Mesenchymal stem cell (in vitro differentiated cells and primary cell): ENCODE measurements around the gene TUBGCP5.
"Not testable (repeated sequence)": the region's sequence is repeated elsewhere in the genome, so short reads cannot be mapped to it uniquely, and the experiment has no call there.

Source experiments
- DNase-seq: peaks from one replicate; pipeline ENCODE4 v3.0.0-alpha.2; 2013
- H2AFZ ChIP-seq: one replicate; pipeline ENCODE4 v1.6.1; 2013; ENCODE audit warnings: low read depth, mild to moderate bottlenecking, control low read depth, inconsistent platforms, low read length, moderate library complexity
- H2AK5ac ChIP-seq: 2 replicates; pipeline ENCODE4 v1.6.1; 2013; ENCODE audit warnings: low read length, moderate library complexity, mild to moderate bottlenecking, inconsistent platforms; ENCODE audit not compliant: severe bottlenecking
- H2BK120ac ChIP-seq: one replicate; pipeline ENCODE4 v1.6.1; 2013; ENCODE audit warnings: low read depth, mild to moderate bottlenecking, inconsistent platforms, low read length, moderate library complexity
- H2BK12ac ChIP-seq, 2 experiments: one replicate each; pipeline ENCODE4 v1.6.1; 2013; ENCODE audit warnings: inconsistent platforms in 2 of 2, low read length in 2 of 2, mild to moderate bottlenecking in 2 of 2, moderate library complexity in 2 of 2, control low read depth in 1 of 2
- H2BK15ac ChIP-seq: one replicate; pipeline ENCODE4 v1.6.1; 2013; ENCODE audit warnings: mild to moderate bottlenecking, low read depth, inconsistent platforms; ENCODE audit not compliant: poor library complexity, severe bottlenecking
- H2BK5ac ChIP-seq: 2 replicates; pipeline ENCODE4 v1.6.1; 2013; ENCODE audit warnings: low read depth, mild to moderate bottlenecking, low read length, control low read depth, inconsistent platforms; ENCODE audit not compliant: poor library complexity, severe bottlenecking
- H3K14ac ChIP-seq, 2 experiments: one replicate each; pipeline ENCODE4 v1.6.1; 2013; ENCODE audit warnings: inconsistent platforms in 2 of 2, low read length in 2 of 2, control low read depth in 1 of 2, mild to moderate bottlenecking in 1 of 2, moderate library complexity in 1 of 2
- H3K18ac ChIP-seq, 2 experiments: one replicate each; pipeline ENCODE4 v1.6.1; 2013; ENCODE audit warnings: inconsistent platforms in 2 of 2, low read length in 2 of 2, control low read depth in 1 of 2, low read depth in 1 of 2, mild to moderate bottlenecking in 1 of 2
- H3K23ac ChIP-seq, 2 experiments: one replicate each; pipeline ENCODE4 v1.6.1; 2013; ENCODE audit warnings: inconsistent platforms in 2 of 2, low read length in 2 of 2, mild to moderate bottlenecking in 2 of 2, moderate library complexity in 2 of 2, control low read depth in 1 of 2
- H3K27ac ChIP-seq: 2 replicates; pipeline ENCODE4 v1.5.1; 2013; ENCODE audit warnings: mild to moderate bottlenecking, moderate library complexity, low read length, control low read depth, inconsistent platforms; ENCODE audit not compliant: poor library complexity, severe bottlenecking
- H3K27me3 ChIP-seq, 2 experiments: 2 replicates each; pipeline versions ENCODE4 v1.6.1 to v1.7.0; 2013; ENCODE audit warnings: low read length in 2 of 2, mild to moderate bottlenecking in 2 of 2, moderate library complexity in 2 of 2, control low read depth in 1 of 2, inconsistent platforms in 1 of 2; ENCODE audit not compliant: control insufficient read depth in 1 of 2, insufficient read depth in 1 of 2
- H3K36me3 ChIP-seq, 2 experiments: 2 replicates each; pipeline versions ENCODE4 v1.6.1 to v1.7.0; 2013; ENCODE audit warnings: low read length in 2 of 2, control low read depth in 1 of 2, inconsistent platforms in 1 of 2, low read depth in 1 of 2, mild to moderate bottlenecking in 1 of 2; ENCODE audit not compliant: insufficient read depth in 2 of 2, control insufficient read depth in 1 of 2
- H3K4ac ChIP-seq, 2 experiments: one replicate each; pipeline ENCODE4 v1.6.1; 2013; ENCODE audit warnings: inconsistent platforms in 2 of 2, low read length in 2 of 2, mild to moderate bottlenecking in 2 of 2, moderate library complexity in 2 of 2, control low read depth in 1 of 2, low read depth in 1 of 2
- H3K4me1 ChIP-seq: 2 replicates; pipeline ENCODE4 v1.6.1; 2013; ENCODE audit warnings: low read depth, low read length, control low read depth; ENCODE audit not compliant: control insufficient read depth, insufficient read depth
- H3K4me2 ChIP-seq: 2 replicates; pipeline ENCODE4 v1.6.1; 2013; ENCODE audit warnings: low read length, mild to moderate bottlenecking, inconsistent platforms; ENCODE audit not compliant: poor library complexity, severe bottlenecking
- H3K4me3 ChIP-seq, 2 experiments: 2 replicates each; pipeline versions ENCODE4 v1.5.1 to v1.7.0; 2013; ENCODE audit warnings: low read length in 2 of 2, mild to moderate bottlenecking in 2 of 2, control low read depth in 1 of 2, low read depth in 1 of 2; ENCODE audit not compliant: insufficient read depth in 1 of 2
- H3K79me1 ChIP-seq: replicated peaks from 2 replicates; pipeline ENCODE4 v1.6.1; 2013; ENCODE audit warnings: mild to moderate bottlenecking, control low read depth, low read length, inconsistent platforms; ENCODE audit not compliant: poor library complexity, severe bottlenecking
- H3K9ac ChIP-seq: 2 replicates; pipeline ENCODE4 v1.7.0; 2013; ENCODE audit warnings: mild to moderate bottlenecking, low read length, moderate library complexity
- H3K9me3 ChIP-seq: 2 replicates; pipeline ENCODE4 v1.7.0; 2013; ENCODE audit warnings: mild to moderate bottlenecking, low read length; ENCODE audit not compliant: control insufficient read depth
- H4K8ac ChIP-seq: one replicate; pipeline ENCODE4 v1.6.1; 2013; ENCODE audit warnings: inconsistent platforms, mild to moderate bottlenecking, low read length, moderate library complexity
- H4K91ac ChIP-seq: one replicate; pipeline ENCODE4 v1.6.1; 2013; ENCODE audit warnings: mild to moderate bottlenecking, low read length, inconsistent platforms
- WGBS: methylation state at CpG from one replicate; pipeline ENCODE4 v1.1.7; 2013; ENCODE audit warnings: mixed read lengths; 5-methylcytosine and 5-hydroxymethylcytosine counted together

The TUBGCP5 gene

GRCh38 chr15:23050708-23051107 lies 11.3 kb upstream of the TUBGCP5 start:
- Histone ChIP-seq H3K18ac (no peak overlapping the region), H2BK12ac (no peak overlapping the region), H2AFZ (no peak overlapping the region), H4K8ac (no peak overlapping the region), H3K27me3 (no peaks in the 10 kb centered on the region), H3K9ac (no peak overlapping the region), H3K27ac (no peak overlapping the region), H3K4ac (no peak overlapping the region), H2BK15ac (no peak overlapping the region), H3K14ac (no peak overlapping the region), H3K79me1 (no peaks in the 10 kb centered on the region), H2AK5ac (no peak overlapping the region), H3K4me1 (no peaks in the 10 kb centered on the region), H3K36me3 (no peaks in the 10 kb centered on the region), H3K23ac (no peak overlapping the region), H3K4me3 (no peak overlapping the region), H2BK5ac (no peak overlapping the region), H3K4me2 (no peak overlapping the region), H2BK120ac (no peak overlapping the region), H3K9me3 (no peaks in the 10 kb centered on the region), H4K91ac (no peak overlapping the region)
- no peak for DNase-seq
- no CpG with 5 or more reads among the region's 1 CpG for WGBS

- Histone ChIP-seq H3K23ac (no peak overlapping the region), H3K9me3 (no peaks in the 10 kb centered on the region), H3K14ac (no peak overlapping the region), H3K18ac (no peak overlapping the region), H3K79me1 (no peaks in the 10 kb centered on the region), H2BK5ac (no peak overlapping the region), H2AFZ (no peak overlapping the region), H3K4me2 (no peak overlapping the region), H2BK120ac (no peak overlapping the region), H4K91ac (no peak overlapping the region), H3K27ac (no peak overlapping the region), H3K4ac (no peak overlapping the region), H3K36me3 (no peaks in the 10 kb centered on the region), H3K27me3 (no peaks in the 10 kb centered on the region), H2AK5ac (no peak overlapping the region), H2BK12ac (no peak overlapping the region), H2BK15ac (no peak overlapping the region), H3K4me3 (no peak overlapping the region), H3K4me1 (no peaks in the 10 kb centered on the region), H3K9ac (no peak overlapping the region), H4K8ac (no peak overlapping the region)
- 95% methylated on average over 16 of the region's 16 CpGs for WGBS
- no peak for DNase-seq
These were observed 10.7 kb upstream of the TUBGCP5 start for GRCh38 chr15:23049984-23050628.

GRCh38 chr15:23048572-23049282 lies 9.4 kb upstream of the TUBGCP5 start:
- H3K27ac ChIP-seq, H3K18ac ChIP-seq, H2BK120ac ChIP-seq, H3K14ac ChIP-seq, H4K8ac ChIP-seq, H3K4ac ChIP-seq, H2AFZ ChIP-seq, H3K4me3 ChIP-seq, H2BK5ac ChIP-seq, H3K23ac ChIP-seq, H3K9me3 ChIP-seq, H2BK12ac ChIP-seq, H3K36me3 ChIP-seq, H3K4me2 ChIP-seq, DNase-seq, H3K79me1 ChIP-seq, H4K91ac ChIP-seq, H3K9ac ChIP-seq, H2BK15ac ChIP-seq, H3K27me3 ChIP-seq, H3K4me1 ChIP-seq, H2AK5ac ChIP-seq: not testable (repeated sequence)
- 89% methylated on average over 9 of the region's 9 CpGs for WGBS

- not testable (repeated sequence) for H2BK15ac ChIP-seq, H3K18ac ChIP-seq, H3K4ac ChIP-seq, DNase-seq, H4K8ac ChIP-seq, H4K91ac ChIP-seq, H3K23ac ChIP-seq, H3K4me3 ChIP-seq, H3K79me1 ChIP-seq, H3K9me3 ChIP-seq, H3K9ac ChIP-seq, H2AK5ac ChIP-seq, H2BK12ac ChIP-seq, H2AFZ ChIP-seq, H3K4me2 ChIP-seq, H3K27ac ChIP-seq, H2BK120ac ChIP-seq, H2BK5ac ChIP-seq, H3K4me1 ChIP-seq, H3K14ac ChIP-seq, H3K27me3 ChIP-seq, H3K36me3 ChIP-seq
- WGBS: 93% methylated on average over 1 of the region's 2 CpGs
These were observed 4.6 kb upstream of the TUBGCP5 start for GRCh38 chr15:23043987-23044386.
